GM12891 (cell line): Measurements from ENCODE around the gene CFAP46.

Source experiments
- POLR2A ChIP-seq: IDR thresholded peaks from 2 replicates; pipeline ENCODE4 v1.6.1; 2011; ENCODE audit warnings: low read depth, low read length, control low read depth
- POLR2AphosphoS5 ChIP-seq: IDR thresholded peaks from 2 replicates; pipeline ENCODE4 v1.6.1; 2011; ENCODE audit warnings: low read depth, low read length, control low read depth
- TAF1 ChIP-seq: IDR thresholded peaks from 2 replicates; pipeline ENCODE4 v1.6.1; 2011; ENCODE audit warnings: low read depth, low read length, control low read depth

DNA sequence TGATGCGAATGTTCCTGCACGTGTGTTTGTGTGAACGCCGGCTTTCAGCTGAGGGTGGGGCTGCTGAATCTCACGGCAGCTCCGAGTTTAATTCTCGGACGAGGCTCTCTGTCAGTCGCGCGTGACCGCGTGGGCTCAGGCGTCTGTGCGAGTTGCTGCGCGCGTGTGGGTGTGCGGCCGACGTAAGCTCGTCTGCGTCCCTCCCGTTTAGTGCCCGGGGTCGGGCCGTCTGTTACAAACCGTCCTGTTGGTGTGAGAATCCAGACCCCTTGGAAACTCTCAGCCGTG is 41.6 kb upstream of the CFAP46 start:
- TF ChIP-seq POLR2A (no peak), POLR2AphosphoS5 (no peak), TAF1 (no peak)
